Transverse colon (tissue), 4 donors: Measurements from ENCODE around the gene WDR76. TPM values are rescaled to one million over a fixed set of nuclear protein-coding genes. Genes with fewer than 3 reads are reported as not detected.
A peak's percentile ranks its signal among the peaks of the same experiment; 100 is the strongest.

ENCODE experiments used
- DNase-seq: peaks from one replicate; pipeline ENCODE4 v3.0.0-alpha.2; 2019
- H3K27ac ChIP-seq, 4 donors: fragments of 200-600 bp; sonication (generic); 2 replicates each; pipeline ENCODE4 v1.5.1; 2016 to 2018; ENCODE audit warnings: inconsistent platforms in 4 of 4
- H3K27me3 ChIP-seq: fragments of 200-600 bp; sonication (generic); 2 replicates; pipeline ENCODE4 v1.5.1; 2017; ENCODE audit warnings: inconsistent platforms
- H3K36me3 ChIP-seq, 4 donors: fragments of 200-600 bp; sonication (generic); 2 replicates each; pipeline ENCODE4 v1.5.1; 2017 to 2019; ENCODE audit warnings: inconsistent platforms in 4 of 4
- H3K4me1 ChIP-seq, 4 donors: fragments of 200-600 bp; sonication (generic); 2 replicates each; pipeline ENCODE4 v1.5.1; 2017 to 2020; ENCODE audit warnings: inconsistent platforms in 4 of 4
- H3K4me3 ChIP-seq, 4 donors: fragments of 200-600 bp; sonication (generic); 1 replicate in 1 of 4; 2 replicates in 3 of 4; pipeline versions ENCODE4 v1.5.1 to v1.6.1; 2017 to 2019; ENCODE audit warnings: inconsistent platforms in 4 of 4
- H3K9me3 ChIP-seq, 2 donors: fragments of 200-600 bp; sonication (generic); 2 replicates each; pipeline ENCODE4 v1.5.1; 2017 to 2019; ENCODE audit warnings: inconsistent platforms in 2 of 2
- EP300 ChIP-seq: sonication (generic); formaldehyde crosslinking; IDR thresholded peaks from one replicate; pipeline ENCODE4 v1.6.1; 2017; ENCODE audit warnings: antibody characterized with exemption, low read depth
- POLR2A ChIP-seq: fragments of 450-650 bp; IDR thresholded peaks from one replicate; pipeline ENCODE4 v1.6.1; 2016; ENCODE audit warnings: antibody characterized with exemption, mild to moderate bottlenecking, moderate library complexity
- POLR2AphosphoS5 ChIP-seq, 3 donors: sonication (generic); formaldehyde crosslinking; IDR thresholded peaks; one replicate each; pipeline ENCODE4 v1.6.1; 2016; ENCODE audit warnings: antibody characterized with exemption in 3 of 3
- WGBS, 2 donors: methylation state at CpG; one replicate each; pipeline ENCODE4 v1.1.5; 2018; ENCODE audit warnings: low coverage in 1 of 2; 5-methylcytosine and 5-hydroxymethylcytosine counted together
- in situ Hi-C, 4 donors: fragments of 200-750 bp; cut with MboI; loops; one replicate each; pipeline versions ENCODE4 v1.15.0 to v1.15.1; 2017; ENCODE audit warnings: low sequenced_read_pairs in 3 of 4, low pct_ligation_motif_present in 1 of 4, low pct_unique_long_range_greater_than_20kb in 1 of 4
- intact Hi-C: fragments of 100-400 bp; cut with DNase I; formaldehyde crosslinking; loops from one replicate; pipeline ENCODE4 v1.15.1; 2023; ENCODE audit warnings: low total_unique reads
- total RNA-seq, 4 donors: library from RNA; depleted of rRNA; stranded (reverse); fragments of >200 nt; gene quantifications; one replicate each; pipeline ENCODE4 v1.1.0, GENCODE V29; 2016
- TF ChIP-seq, protein P1 (sequence below), 5 experiments: fragments of 200-600 bp in 3 of 5; fragments of 450-650 bp in 2 of 5; sonication (generic) in 3 of 5; IDR thresholded peaks; 1 replicate in 2 of 5; 2 replicates in 3 of 5; pipeline ENCODE4 v1.5.1; 2016 to 2017; ENCODE audit warnings: antibody characterized with exemption in 5 of 5, inconsistent platforms in 3 of 5, mild to moderate bottlenecking in 2 of 5, moderate library complexity in 1 of 5

WDR76 gene
- total RNA-seq, 4 donors from 2014 or later, result 0.20 to 4.8 (median 2.7) TPM; not detected in 1

DNA sequence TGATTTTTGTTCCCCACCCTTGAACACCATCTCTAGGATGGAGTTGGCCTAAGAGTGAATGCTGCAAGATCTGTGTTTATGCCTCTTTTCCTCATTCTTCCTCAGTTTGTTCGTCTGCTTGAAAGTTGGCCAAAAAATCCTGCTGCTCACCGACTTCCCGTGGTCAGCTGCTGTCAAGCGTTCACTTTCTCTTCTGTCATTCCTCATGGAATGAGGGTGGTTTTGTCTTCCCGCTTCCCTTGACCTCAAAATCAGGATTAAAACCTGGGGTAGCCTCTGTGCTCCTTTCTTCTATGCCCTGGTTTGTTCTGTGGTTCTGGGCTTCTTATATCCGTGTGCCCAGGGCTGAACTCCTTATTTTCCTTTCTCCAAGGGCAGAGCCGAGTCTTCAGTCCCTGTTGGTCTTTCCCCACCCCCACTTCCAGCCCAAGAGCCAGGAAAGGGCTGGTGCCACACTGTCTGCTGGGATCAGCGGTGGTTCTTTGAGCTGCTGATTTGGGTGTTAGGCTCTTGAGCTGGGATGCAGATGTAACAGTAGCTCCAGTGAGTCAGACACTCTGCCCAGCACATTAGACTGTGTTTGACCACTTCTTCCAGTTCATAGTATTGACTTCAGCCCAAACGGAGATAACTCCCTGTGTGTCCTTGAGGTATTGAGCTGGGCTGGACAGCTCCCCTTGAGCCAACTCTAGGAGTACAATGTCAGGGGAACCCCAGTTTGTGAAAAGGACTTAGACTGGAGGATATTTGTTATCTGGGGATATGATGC lies 32.3 kb upstream of the WDR76 start:
- Histone ChIP-seq H3K4me1 (peaks cover 38 to 68% (median 50%) of the 10 kb centered on the region in 4 donors), H3K4me3 (peak overlapping the region in 1 of 4 donors; percentile 94)
- in situ Hi-C loops, result loop anchor here in 1 of 4 donors (25.0 kb wide), 1 partner anchor 307 kb away; the partner anchor contains the start of gene TP53BP1

DNA sequence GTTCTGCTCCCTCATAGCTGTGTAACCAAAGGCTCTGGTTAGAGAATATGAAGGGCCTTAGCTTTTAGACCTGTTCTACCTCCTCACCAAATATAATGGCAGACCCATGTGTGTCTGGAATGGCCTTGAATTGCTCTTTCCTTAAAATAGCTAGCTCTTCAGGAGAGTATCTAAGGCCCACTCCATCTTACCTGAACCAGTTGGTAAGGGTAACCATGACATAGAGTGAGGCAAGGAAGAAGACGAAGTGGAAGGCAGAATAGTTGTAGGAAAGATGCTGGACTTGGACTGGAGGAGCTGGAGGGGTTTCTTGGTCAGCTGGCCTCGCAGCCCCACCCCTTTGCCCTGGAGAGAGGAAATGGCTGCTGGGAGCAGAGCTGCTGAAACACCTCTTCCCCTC lies 31.6 kb upstream of the WDR76 start:
- DNase-seq, result no peak
- in situ Hi-C loops, result loop anchor here in 1 of 4 donors (25.0 kb wide), 1 partner anchor 308 kb away; the partner anchor contains the start of gene TP53BP1

More for the DNA sequence above, 32.3 kb upstream of the WDR76 start:
- TF ChIP-seq, protein P1, sequence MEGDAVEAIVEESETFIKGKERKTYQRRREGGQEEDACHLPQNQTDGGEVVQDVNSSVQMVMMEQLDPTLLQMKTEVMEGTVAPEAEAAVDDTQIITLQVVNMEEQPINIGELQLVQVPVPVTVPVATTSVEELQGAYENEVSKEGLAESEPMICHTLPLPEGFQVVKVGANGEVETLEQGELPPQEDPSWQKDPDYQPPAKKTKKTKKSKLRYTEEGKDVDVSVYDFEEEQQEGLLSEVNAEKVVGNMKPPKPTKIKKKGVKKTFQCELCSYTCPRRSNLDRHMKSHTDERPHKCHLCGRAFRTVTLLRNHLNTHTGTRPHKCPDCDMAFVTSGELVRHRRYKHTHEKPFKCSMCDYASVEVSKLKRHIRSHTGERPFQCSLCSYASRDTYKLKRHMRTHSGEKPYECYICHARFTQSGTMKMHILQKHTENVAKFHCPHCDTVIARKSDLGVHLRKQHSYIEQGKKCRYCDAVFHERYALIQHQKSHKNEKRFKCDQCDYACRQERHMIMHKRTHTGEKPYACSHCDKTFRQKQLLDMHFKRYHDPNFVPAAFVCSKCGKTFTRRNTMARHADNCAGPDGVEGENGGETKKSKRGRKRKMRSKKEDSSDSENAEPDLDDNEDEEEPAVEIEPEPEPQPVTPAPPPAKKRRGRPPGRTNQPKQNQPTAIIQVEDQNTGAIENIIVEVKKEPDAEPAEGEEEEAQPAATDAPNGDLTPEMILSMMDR (IDR thresholded peaks at IDR 0.05), result no peak
- no peak for TF ChIP-seq EP300
- TF ChIP-seq POLR2AphosphoS5 (IDR thresholded peaks at IDR 0.05), result no peak
- no peak for TF ChIP-seq POLR2A
- intact Hi-C loops, result no loop called here
- no peaks in the 10 kb centered on the region for H3K27me3 ChIP-seq
- peaks cover 0 to 15% (median 6%) of the 10 kb centered on the region in 4 donors for H3K36me3 ChIP-seq
- H3K27ac ChIP-seq, result peak overlapping the region; percentile 33 to 99 (median 97)
- DNase-seq, result no peak
- H3K9me3 ChIP-seq, result no peaks in the 10 kb centered on the region
- WGBS, 2 donors, result 83 to 87% methylated on average over 3 to 9 of the region's 9 CpGs

DNA sequence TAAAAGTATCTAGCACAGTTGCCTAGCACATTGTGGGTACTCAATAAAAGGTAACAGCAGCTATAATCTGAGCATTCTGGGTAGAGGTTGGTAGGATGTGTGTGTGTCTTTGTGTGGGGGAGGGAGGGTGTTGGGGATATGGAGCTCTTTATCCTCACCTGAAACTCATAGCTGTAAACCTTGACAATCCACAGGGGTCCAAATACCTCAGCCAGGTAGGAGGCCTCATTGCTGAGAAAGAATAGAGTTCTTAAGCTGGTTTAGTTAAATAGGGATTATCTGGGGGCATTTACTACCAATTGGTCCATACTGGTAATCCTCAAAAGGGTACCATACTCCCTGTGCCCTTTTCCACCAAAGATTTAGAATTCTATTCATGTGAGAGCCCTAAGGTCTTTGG lies 30.8 kb upstream of the WDR76 start:
- Histone ChIP-seq H3K36me3 (peaks cover 0 to 15% (median 6%) of the 10 kb centered on the region in 4 donors), H3K27ac (peak overlapping the region in 1 of 4 donors; percentile 10), H3K9me3 (no peaks in the 10 kb centered on the region), H3K27me3 (no peaks in the 10 kb centered on the region), H3K4me1 (peaks cover 46 to 77% (median 59%) of the 10 kb centered on the region in 4 donors), H3K4me3 (no peak overlapping the region)
- in situ Hi-C loops (loop anchor here in 1 of 4 donors (25.0 kb wide), 1 partner anchor 309 kb away; the partner anchor contains the start of gene TP53BP1), intact Hi-C loops (no loop called here)
- DNase-seq, result no peak
- TF ChIP-seq, protein P1 (IDR thresholded peaks at IDR 0.05), result no peak
- TF ChIP-seq POLR2AphosphoS5 (IDR thresholded peaks at IDR 0.05) (no peak), EP300 (no peak), POLR2A (no peak)

More for the DNA sequence above, 31.6 kb upstream of the WDR76 start:
- Histone ChIP-seq H3K27ac (peak overlapping the region; percentile 9 to 99 (median 18)), H3K36me3 (peaks cover 0 to 15% (median 6%) of the 10 kb centered on the region in 4 donors), H3K4me3 (no peak overlapping the region), H3K9me3 (no peaks in the 10 kb centered on the region), H3K4me1 (peaks cover 45 to 75% (median 58%) of the 10 kb centered on the region in 4 donors), H3K27me3 (no peaks in the 10 kb centered on the region)
- intact Hi-C loops, result no loop called here
- TF ChIP-seq POLR2A (no peak), POLR2AphosphoS5 (IDR thresholded peaks at IDR 0.05) (no peak), EP300 (no peak)
- TF ChIP-seq, protein P1 (IDR thresholded peaks at IDR 0.05), result no peak
- WGBS, 2 donors, result 80 to 88% methylated on average over 1 to 2 of the region's 2 CpGs

DNA sequence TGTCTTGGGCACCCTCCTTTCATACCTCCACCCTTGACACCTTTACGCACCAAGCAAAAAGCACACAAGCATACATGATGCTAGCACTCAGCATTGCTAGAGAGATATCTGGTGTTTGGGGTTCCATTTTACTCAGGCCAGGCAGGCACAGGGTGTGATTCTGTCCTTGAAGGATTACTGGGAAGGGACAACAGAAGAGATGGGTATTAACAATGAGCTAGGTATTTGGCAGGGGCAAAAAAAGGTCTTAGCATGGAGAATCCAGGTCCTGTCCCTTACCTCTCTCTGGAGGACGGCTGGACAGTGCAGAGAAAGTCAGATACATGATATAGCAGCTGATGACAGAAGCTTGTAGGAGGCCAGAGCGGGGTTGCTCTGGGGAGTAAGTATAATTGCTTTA lies 30.2 kb upstream of the WDR76 start:
- peaks cover 51 to 80% (median 62%) of the 10 kb centered on the region in 4 donors for H3K4me1 ChIP-seq
- H3K9me3 ChIP-seq, result no peaks in the 10 kb centered on the region
- in situ Hi-C loops (loop anchor here in 1 of 4 donors (25.0 kb wide), 1 partner anchor 309 kb away; the partner anchor contains the start of gene TP53BP1), intact Hi-C loops (no loop called here)
- H3K4me3 ChIP-seq, result no peak overlapping the region
- H3K27me3 ChIP-seq, result no peaks in the 10 kb centered on the region
- no peak for TF ChIP-seq POLR2A
- TF ChIP-seq, protein P1 (IDR thresholded peaks at IDR 0.05), result no peak
- DNase-seq, result no peak
- 90 to 92% methylated on average over 2 to 3 of the region's 3 CpGs for WGBS, 2 donors
- H3K27ac ChIP-seq, result peak overlapping the region in 1 of 4 donors; percentile 89
- peaks cover 0 to 15% (median 6%) of the 10 kb centered on the region in 4 donors for H3K36me3 ChIP-seq
